Left lobe of liver (tissue), 2 donors: ENCODE data around the gene IL2RG. TPM values are rescaled to one million over a fixed set of nuclear protein-coding genes. Genes with fewer than 3 reads are reported as not detected.

Source experiments
- ATAC-seq: fragments of 200-7000 bp; cut with Tn5 transposase; one replicate; pipeline ENCODE4 v1.9.1; 2020; ENCODE audit warnings: mild to moderate bottlenecking, moderate library complexity
- DNase-seq: peaks from one replicate; pipeline ENCODE4 v3.0.0-alpha.2; 2020; ENCODE audit warnings: low spot score
- total RNA-seq: library from RNA; stranded (reverse); gene quantifications from one replicate; pipeline ENCODE4 v1.2.1, GENCODE V29; 2021
- donor health status: DM: no; HTN: no; CAD: no; lungs with moderate emphysema.
- donor health status: DM: no; HTN: yes; CAD: no.

IL2RG gene
- 1.9 TPM for total RNA-seq

GRCh38 chrX:71111141-71111843 is at the start of gene IL2RG:
IL2RG (minus strand) TSS chrX:71111577; CDS start chrX:71111539, 38 bp downstream.
- DNase-seq (no peak), ATAC-seq (no peak)

- DNase-seq (no peak), ATAC-seq (no peak)
Observed at GRCh38 chrX:71160475-71160874, 49.1 kb upstream of the IL2RG start.

GRCh38 chrX:71159335-71159734 is 48.0 kb upstream of the IL2RG start:
- no peak for ATAC-seq
- DNase-seq: no peak

GRCh38 chrX:71158603-71159002 is 47.2 kb upstream of the IL2RG start:
- no peak for DNase-seq
- no peak for ATAC-seq

GRCh38 chrX:71154641-71155040 is 43.3 kb upstream of the IL2RG start:
- DNase-seq: no peak
- no peak for ATAC-seq

GRCh38 chrX:71154196-71154595 is 42.8 kb upstream of the IL2RG start:
- DNase-seq (no peak), ATAC-seq (no peak)

- DNase-seq: no peak
- ATAC-seq: no peak
Observed at GRCh38 chrX:71151366-71151765, 40.0 kb upstream of the IL2RG start.

GRCh38 chrX:71148278-71148663 is 36.9 kb upstream of the IL2RG start:
- ATAC-seq: no peak
- no peak for DNase-seq

GRCh38 chrX:71147496-71148277 is 36.3 kb upstream of the IL2RG start:
- DNase-seq (no peak), ATAC-seq (no peak)

- DNase-seq: no peak
- ATAC-seq: no peak
Observed at GRCh38 chrX:71144651-71145050, 33.3 kb upstream of the IL2RG start, which contains the start of gene NLGN3. NLGN3 (plus strand) TSS chrX:71144841; CDS start chrX:71147750, 2,909 bp downstream.

- DNase-seq (no peak), ATAC-seq (peak; percentile 39)
Observed at GRCh38 chrX:71143508-71143907, 32.1 kb upstream of the IL2RG start.

GRCh38 chrX:71140440-71140839 is 29.1 kb upstream of the IL2RG start:
- no peak for ATAC-seq
- no peak for DNase-seq

GRCh38 chrX:71131510-71131909 is 20.1 kb upstream of the IL2RG start:
- ATAC-seq (no peak), DNase-seq (no peak)

- DNase-seq: peak; percentile 60
Observed at GRCh38 chrX:71128915-71129765, 17.8 kb upstream of the IL2RG start.

GRCh38 chrX:71128166-71128833 is 16.9 kb upstream of the IL2RG start:
- ATAC-seq (no peak), DNase-seq (no peak)

More at GRCh38 chrX:71128915-71129765, 17.8 kb upstream of the IL2RG start:
- peak; percentile 91 for ATAC-seq

GRCh38 chrX:71118985-71119535 is 7.7 kb upstream of the IL2RG start:
- ATAC-seq: peak; percentile 45
- DNase-seq: no peak

GRCh38 chrX:71118032-71118984 is 6.9 kb upstream of the IL2RG start, which contains the start of gene MED12:
MED12 (plus strand) TSS chrX:71118596; CDS start chrX:71118755, 159 bp downstream.
- peak; percentile 80 for DNase-seq
- ATAC-seq: peak; percentile 99

- ATAC-seq (no peak), DNase-seq (no peak)
Observed at GRCh38 chrX:71117358-71117757, 6.0 kb upstream of the IL2RG start.

- ATAC-seq (no peak), DNase-seq (no peak)
Observed at GRCh38 chrX:71111921-71112431, 599 bp upstream of the IL2RG start.
